WTC11 (cell line): ENCODE measurements around the gene FLT3. TPM values are rescaled to one million over a fixed set of nuclear protein-coding genes. Genes with fewer than 3 reads are reported as not detected.

Source experiments
- ATAC-seq: fragments of 200-7000 bp; cut with Tn5 transposase; 2 replicates; pipeline ENCODE4 v1.10.0; 2021; ENCODE audit warnings: mild to moderate bottlenecking, moderate library complexity
- CTCF ChIA-PET: fragments of 300-600 bp; sonication (Branson Sonifier 250); formaldehyde crosslinking; loops from one replicate; lab custom pipeline; 2021; ENCODE audit warnings: antibody characterized with exemption; lab: Charles Lee
- POLR2A ChIA-PET: fragments of 350-600 bp; sonication (Branson Sonifier 250); formaldehyde crosslinking; loops from one replicate; lab custom pipeline; 2021; ENCODE audit warnings: antibody characterized with exemption; lab: Charles Lee
- DNase-seq: peaks from one replicate; pipeline ENCODE4 v3.0.0; 2021; ENCODE audit warnings: low spot score
- H3K27ac Mint-ChIP-seq: 2 replicates; pipeline ENCODE4 v1.8.0; 2021; ENCODE audit warnings: mixed read lengths
- H3K27me3 Mint-ChIP-seq: 2 replicates; pipeline ENCODE4 v1.8.0; 2021; ENCODE audit warnings: low read depth, mild to moderate bottlenecking, moderate library complexity, mixed read lengths
- H3K36me3 Mint-ChIP-seq: 2 replicates; pipeline ENCODE4 v1.8.0; 2021; ENCODE audit warnings: mixed read lengths
- H3K4me1 Mint-ChIP-seq: 2 replicates; pipeline ENCODE4 v1.8.0; 2022; ENCODE audit warnings: mixed read lengths
- H3K4me3 Mint-ChIP-seq: 2 replicates; pipeline ENCODE4 v1.8.0; 2021; ENCODE audit warnings: mild to moderate bottlenecking, moderate library complexity, mixed read lengths
- H3K9me3 Mint-ChIP-seq: 2 replicates; pipeline ENCODE4 v1.8.0; 2021; ENCODE audit warnings: mixed read lengths
- ATF1 ChIP-seq: sonication (generic); formaldehyde crosslinking; IDR thresholded peaks from 2 replicates; pipeline ENCODE4 v1.8.1; 2023; ENCODE audit warnings: mild to moderate bottlenecking, moderate library complexity, missing genetic modification reagents
- E2F4 ChIP-seq: sonication (generic); formaldehyde crosslinking; IDR thresholded peaks from 2 replicates; pipeline ENCODE4 v1.8.1; 2022; ENCODE audit warnings: low read depth, mild to moderate bottlenecking, moderate library complexity, missing genetic modification reagents, borderline replicate concordance
- FOXP1 ChIP-seq: sonication (generic); formaldehyde crosslinking; IDR thresholded peaks from 2 replicates; pipeline ENCODE4 v1.8.0; 2022; ENCODE audit warnings: missing genetic modification reagents, mild to moderate bottlenecking, moderate library complexity, borderline replicate concordance
- GABPB1 ChIP-seq: sonication (generic); formaldehyde crosslinking; IDR thresholded peaks from 2 replicates; pipeline ENCODE4 v1.8.1; 2023; ENCODE audit warnings: mild to moderate bottlenecking, missing genetic modification reagents
- JAZF1 ChIP-seq: fragments of 250-450 bp; sonication (Bioruptor Pico); IDR thresholded peaks from 2 replicates; pipeline ENCODE4 v1.9.0; 2021; ENCODE audit warnings: moderate library complexity, mild to moderate bottlenecking, inconsistent platforms
- MAX ChIP-seq: sonication (generic); formaldehyde crosslinking; IDR thresholded peaks from 2 replicates; pipeline ENCODE4 v1.8.0; 2022; ENCODE audit warnings: mild to moderate bottlenecking, missing genetic modification reagents
- NFYB ChIP-seq: sonication (generic); formaldehyde crosslinking; conservative IDR thresholded peaks from 2 replicates; pipeline ENCODE4 v1.8.0; 2022; ENCODE audit warnings: low read depth, missing genetic modification reagents
- OVOL2 ChIP-seq: fragments of 250-450 bp; sonication (Bioruptor Pico); IDR thresholded peaks from 2 replicates; pipeline ENCODE4 v1.9.0; 2021; ENCODE audit warnings: mild to moderate bottlenecking, borderline replicate concordance
- SMAD4 ChIP-seq: sonication (generic); formaldehyde crosslinking; IDR thresholded peaks from 2 replicates; pipeline ENCODE4 v1.8.0; 2022; ENCODE audit warnings: mild to moderate bottlenecking, missing genetic modification reagents
- SP1 ChIP-seq: sonication (generic); formaldehyde crosslinking; conservative IDR thresholded peaks from 2 replicates; pipeline ENCODE4 v1.8.1; 2022; ENCODE audit warnings: missing genetic modification reagents
- STAT6 ChIP-seq: sonication (generic); formaldehyde crosslinking; conservative IDR thresholded peaks from 2 replicates; pipeline ENCODE4 v1.8.1; 2023; ENCODE audit warnings: mild to moderate bottlenecking, low read depth, missing genetic modification reagents, moderate library complexity
- TP53 ChIP-seq: sonication (generic); formaldehyde crosslinking; IDR thresholded peaks from 2 replicates; pipeline ENCODE4 v1.8.1; 2023; ENCODE audit warnings: mild to moderate bottlenecking, missing genetic modification reagents
- ZBTB21 ChIP-seq: sonication (generic); formaldehyde crosslinking; IDR thresholded peaks from 2 replicates; pipeline ENCODE4 v1.8.1; 2023; ENCODE audit warnings: mild to moderate bottlenecking, missing genetic modification reagents, borderline replicate concordance
- ZNF121 ChIP-seq: sonication (generic); formaldehyde crosslinking; IDR thresholded peaks from 2 replicates; pipeline ENCODE4 v1.8.0; 2023; ENCODE audit warnings: missing genetic modification reagents
- ZNF416 ChIP-seq: fragments of 250-450 bp; sonication (Bioruptor Pico); IDR thresholded peaks from 2 replicates; pipeline ENCODE4 v1.9.0; 2021; ENCODE audit warnings: mild to moderate bottlenecking, inconsistent platforms
- ZNF423 ChIP-seq: fragments of 250-450 bp; sonication (Bioruptor Pico); IDR thresholded peaks from 2 replicates; pipeline ENCODE4 v2.1.2; 2022; ENCODE audit warnings: mild to moderate bottlenecking, moderate library complexity
- total RNA-seq: library from RNA; stranded (reverse); gene quantifications from 3 replicates; pipeline ENCODE4 v1.2.3, GENCODE V29; 2021
- TF ChIP-seq, protein P1 (sequence below): sonication (generic); formaldehyde crosslinking; IDR thresholded peaks from 2 replicates; pipeline ENCODE4 v1.8.1; 2022; ENCODE audit warnings: mild to moderate bottlenecking, moderate library complexity, missing genetic modification reagents
- TF ChIP-seq, protein P2 (sequence below): sonication (generic); formaldehyde crosslinking; IDR thresholded peaks from 2 replicates; pipeline ENCODE4 v1.8.1; 2023; ENCODE audit warnings: mild to moderate bottlenecking, missing genetic modification reagents, moderate library complexity
- TF ChIP-seq, protein P3 (sequence below): sonication (generic); formaldehyde crosslinking; IDR thresholded peaks from 2 replicates; pipeline ENCODE4 v1.8.1; 2022; ENCODE audit warnings: low read depth, missing genetic modification reagents, borderline replicate concordance
- TF ChIP-seq, protein P4 (sequence below): sonication (generic); formaldehyde crosslinking; IDR thresholded peaks from 2 replicates; pipeline ENCODE4 v1.8.1; 2023; ENCODE audit warnings: mild to moderate bottlenecking, missing genetic modification reagents

The FLT3 gene
- total RNA-seq, 1 experiment from 2014 or later: 0.15 TPM

- H3K27ac Mint-ChIP-seq: no peak overlapping the region
- H3K4me1 Mint-ChIP-seq: peaks cover 28% of the 10 kb centered on the region
- no peak for DNase-seq
- H3K4me3 Mint-ChIP-seq: no peak overlapping the region
- H3K9me3 Mint-ChIP-seq: peaks cover 4% of the 10 kb centered on the region; the same call in 1 of the 2 replicates
- peaks cover 29% of the 10 kb centered on the region for H3K27me3 Mint-ChIP-seq
- ATAC-seq: no peak
- CTCF ChIA-PET: interaction anchor here (1.7 kb wide), 1 partner anchor 14 kb away, joined by 7 read pairs; no protein-coding TSS in a partner anchor
- TF ChIP-seq MAX: no peak
- no peak for TF ChIP-seq ATF1 (CRISPR knock-in tag)
- TF ChIP-seq FOXP1 (CRISPR knock-in tag): no peak
- no peak for TF ChIP-seq E2F4 (CRISPR knock-in tag)
- no peak for TF ChIP-seq SP1
- H3K36me3 Mint-ChIP-seq: no peaks in the 10 kb centered on the region
- POLR2A ChIA-PET: interaction anchor here (0.6 kb wide), 1 partner anchor 23 kb away, joined by 4 read pairs; no protein-coding TSS in a partner anchor
These were observed 54.5 kb downstream of the FLT3 start for GRCh38 chr13:28045861-28046260.

- DNase-seq: no peak
- no peak for ATAC-seq
- ChIA-PET POLR2A (no interaction called here), CTCF (interaction anchor here (1.7 kb wide), 1 partner anchor 15 kb away, joined by 7 read pairs; no protein-coding TSS in a partner anchor)
- Mint-ChIP-seq H3K36me3 (no peaks in the 10 kb centered on the region), H3K27ac (no peak overlapping the region), H3K9me3 (peaks cover 4% of the 10 kb centered on the region; the same call in 1 of the 2 replicates), H3K4me1 (peaks cover 18% of the 10 kb centered on the region), H3K27me3 (peaks cover 27% of the 10 kb centered on the region), H3K4me3 (no peak overlapping the region)
- TF ChIP-seq ZBTB21: no peak
- TF ChIP-seq JAZF1 (CRISPR knock-in tag): no peak
- no peak for TF ChIP-seq TP53 (CRISPR knock-in tag)
These were observed 55.8 kb downstream of the FLT3 start for GRCh38 chr13:28044608-28045007.

GRCh38 chr13:28043224-28043623 lies 57.2 kb downstream of the FLT3 start:
- CTCF ChIA-PET: no interaction called here
- H3K36me3 Mint-ChIP-seq: peaks cover under 1% of the 10 kb centered on the region; the same call in 1 of the 2 replicates
- no peak for TF ChIP-seq FOXP1 (CRISPR knock-in tag)
- no peak overlapping the region for H3K4me3 Mint-ChIP-seq
- H3K4me1 Mint-ChIP-seq: peaks cover 6% of the 10 kb centered on the region
- POLR2A ChIA-PET: no interaction called here
- DNase-seq: no peak
- peaks cover 16% of the 10 kb centered on the region for H3K27me3 Mint-ChIP-seq
- peak overlapping the region; percentile 13; the same call in 1 of the 2 replicates for H3K27ac Mint-ChIP-seq
- H3K9me3 Mint-ChIP-seq: peaks cover 4% of the 10 kb centered on the region; the same call in 1 of the 2 replicates
- no peak for ATAC-seq

DNA sequence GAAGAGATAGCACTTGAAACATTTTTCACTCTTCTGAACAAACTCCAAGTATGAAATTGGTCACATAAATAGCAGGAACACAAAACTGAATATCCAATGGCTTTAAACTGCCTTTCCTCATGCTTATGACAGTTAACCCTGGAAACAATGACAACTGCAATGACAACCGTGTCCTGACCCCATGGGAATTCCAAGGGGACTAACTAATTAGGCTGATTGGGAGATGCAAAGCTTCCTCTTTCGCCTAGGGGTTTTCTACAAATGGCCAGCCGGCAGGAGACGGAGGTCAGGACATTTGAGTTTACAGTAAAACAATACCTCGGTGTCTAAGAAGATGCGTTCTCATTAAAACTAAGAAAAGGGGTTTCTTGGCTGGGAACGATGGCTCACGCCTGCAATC lies 58.9 kb downstream of the FLT3 start:
- Mint-ChIP-seq H3K36me3 (peaks cover 3% of the 10 kb centered on the region; the same call in 1 of the 2 replicates), H3K4me1 (peaks cover 3% of the 10 kb centered on the region; the same call in 1 of the 2 replicates), H3K27ac (no peak overlapping the region), H3K9me3 (peaks cover 12% of the 10 kb centered on the region), H3K4me3 (no peak overlapping the region), H3K27me3 (peaks cover 13% of the 10 kb centered on the region)
- POLR2A ChIA-PET: no interaction called here
- CTCF ChIA-PET: no interaction called here
- ATAC-seq: no peak
- DNase-seq: no peak
- TF ChIP-seq STAT6 (CRISPR knock-in tag) (no peak), ZNF121 (CRISPR knock-in tag) (no peak), GABPB1 (no peak), ZNF416 (CRISPR knock-in tag) (no peak), SMAD4 (CRISPR knock-in tag) (no peak), ZBTB21 (no peak), FOXP1 (CRISPR knock-in tag) (no peak), ZNF423 (CRISPR knock-in tag) (no peak), NFYB (CRISPR knock-in tag) (no peak), OVOL2 (CRISPR knock-in tag) (no peak)
- TF ChIP-seq, protein P1, sequence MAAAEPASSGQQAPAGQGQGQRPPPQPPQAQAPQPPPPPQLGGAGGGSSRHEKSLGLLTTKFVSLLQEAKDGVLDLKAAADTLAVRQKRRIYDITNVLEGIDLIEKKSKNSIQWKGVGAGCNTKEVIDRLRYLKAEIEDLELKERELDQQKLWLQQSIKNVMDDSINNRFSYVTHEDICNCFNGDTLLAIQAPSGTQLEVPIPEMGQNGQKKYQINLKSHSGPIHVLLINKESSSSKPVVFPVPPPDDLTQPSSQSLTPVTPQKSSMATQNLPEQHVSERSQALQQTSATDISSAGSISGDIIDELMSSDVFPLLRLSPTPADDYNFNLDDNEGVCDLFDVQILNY (CRISPR knock-in tag): no peak
- TF ChIP-seq, protein P2, sequence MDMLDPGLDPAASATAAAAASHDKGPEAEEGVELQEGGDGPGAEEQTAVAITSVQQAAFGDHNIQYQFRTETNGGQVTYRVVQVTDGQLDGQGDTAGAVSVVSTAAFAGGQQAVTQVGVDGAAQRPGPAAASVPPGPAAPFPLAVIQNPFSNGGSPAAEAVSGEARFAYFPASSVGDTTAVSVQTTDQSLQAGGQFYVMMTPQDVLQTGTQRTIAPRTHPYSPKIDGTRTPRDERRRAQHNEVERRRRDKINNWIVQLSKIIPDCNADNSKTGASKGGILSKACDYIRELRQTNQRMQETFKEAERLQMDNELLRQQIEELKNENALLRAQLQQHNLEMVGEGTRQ (CRISPR knock-in tag): no peak
- TF ChIP-seq, protein P3, sequence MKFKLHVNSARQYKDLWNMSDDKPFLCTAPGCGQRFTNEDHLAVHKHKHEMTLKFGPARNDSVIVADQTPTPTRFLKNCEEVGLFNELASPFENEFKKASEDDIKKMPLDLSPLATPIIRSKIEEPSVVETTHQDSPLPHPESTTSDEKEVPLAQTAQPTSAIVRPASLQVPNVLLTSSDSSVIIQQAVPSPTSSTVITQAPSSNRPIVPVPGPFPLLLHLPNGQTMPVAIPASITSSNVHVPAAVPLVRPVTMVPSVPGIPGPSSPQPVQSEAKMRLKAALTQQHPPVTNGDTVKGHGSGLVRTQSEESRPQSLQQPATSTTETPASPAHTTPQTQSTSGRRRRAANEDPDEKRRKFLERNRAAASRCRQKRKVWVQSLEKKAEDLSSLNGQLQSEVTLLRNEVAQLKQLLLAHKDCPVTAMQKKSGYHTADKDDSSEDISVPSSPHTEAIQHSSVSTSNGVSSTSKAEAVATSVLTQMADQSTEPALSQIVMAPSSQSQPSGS: no peak
- TF ChIP-seq, protein P4, sequence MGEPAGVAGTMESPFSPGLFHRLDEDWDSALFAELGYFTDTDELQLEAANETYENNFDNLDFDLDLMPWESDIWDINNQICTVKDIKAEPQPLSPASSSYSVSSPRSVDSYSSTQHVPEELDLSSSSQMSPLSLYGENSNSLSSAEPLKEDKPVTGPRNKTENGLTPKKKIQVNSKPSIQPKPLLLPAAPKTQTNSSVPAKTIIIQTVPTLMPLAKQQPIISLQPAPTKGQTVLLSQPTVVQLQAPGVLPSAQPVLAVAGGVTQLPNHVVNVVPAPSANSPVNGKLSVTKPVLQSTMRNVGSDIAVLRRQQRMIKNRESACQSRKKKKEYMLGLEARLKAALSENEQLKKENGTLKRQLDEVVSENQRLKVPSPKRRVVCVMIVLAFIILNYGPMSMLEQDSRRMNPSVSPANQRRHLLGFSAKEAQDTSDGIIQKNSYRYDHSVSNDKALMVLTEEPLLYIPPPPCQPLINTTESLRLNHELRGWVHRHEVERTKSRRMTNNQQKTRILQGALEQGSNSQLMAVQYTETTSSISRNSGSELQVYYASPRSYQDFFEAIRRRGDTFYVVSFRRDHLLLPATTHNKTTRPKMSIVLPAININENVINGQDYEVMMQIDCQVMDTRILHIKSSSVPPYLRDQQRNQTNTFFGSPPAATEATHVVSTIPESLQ: no peak
